GM18868 (cell line): ENCODE measurements around the gene SIM1.

ENCODE experiments used
- ATAC-seq: cut with Tn5 transposase; IDR thresholded peaks from one replicate; pipeline ENCODE4 v1.9.1; 2021; ENCODE audit warnings: mild to moderate bottlenecking, moderate library complexity; ENCODE audit not compliant: unreplicated experiment

SIM1 gene

DNA sequence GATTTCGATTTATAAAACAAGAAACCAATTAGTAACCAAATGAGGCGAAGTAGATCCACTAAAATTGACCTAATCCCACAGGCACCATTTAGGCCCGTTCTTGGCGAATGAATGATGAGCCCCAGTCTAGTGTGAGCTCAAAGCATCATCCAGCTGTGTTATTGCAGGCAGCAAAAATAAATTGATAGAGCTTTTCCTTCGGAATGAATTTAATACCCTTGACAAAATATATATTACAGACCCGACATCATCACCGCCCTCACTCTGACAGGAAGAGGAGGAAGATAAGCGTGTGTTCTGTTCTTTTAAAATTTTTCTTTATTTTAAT lies 7.8 kb downstream of the SIM1 start:
- ATAC-seq = no peak

DNA sequence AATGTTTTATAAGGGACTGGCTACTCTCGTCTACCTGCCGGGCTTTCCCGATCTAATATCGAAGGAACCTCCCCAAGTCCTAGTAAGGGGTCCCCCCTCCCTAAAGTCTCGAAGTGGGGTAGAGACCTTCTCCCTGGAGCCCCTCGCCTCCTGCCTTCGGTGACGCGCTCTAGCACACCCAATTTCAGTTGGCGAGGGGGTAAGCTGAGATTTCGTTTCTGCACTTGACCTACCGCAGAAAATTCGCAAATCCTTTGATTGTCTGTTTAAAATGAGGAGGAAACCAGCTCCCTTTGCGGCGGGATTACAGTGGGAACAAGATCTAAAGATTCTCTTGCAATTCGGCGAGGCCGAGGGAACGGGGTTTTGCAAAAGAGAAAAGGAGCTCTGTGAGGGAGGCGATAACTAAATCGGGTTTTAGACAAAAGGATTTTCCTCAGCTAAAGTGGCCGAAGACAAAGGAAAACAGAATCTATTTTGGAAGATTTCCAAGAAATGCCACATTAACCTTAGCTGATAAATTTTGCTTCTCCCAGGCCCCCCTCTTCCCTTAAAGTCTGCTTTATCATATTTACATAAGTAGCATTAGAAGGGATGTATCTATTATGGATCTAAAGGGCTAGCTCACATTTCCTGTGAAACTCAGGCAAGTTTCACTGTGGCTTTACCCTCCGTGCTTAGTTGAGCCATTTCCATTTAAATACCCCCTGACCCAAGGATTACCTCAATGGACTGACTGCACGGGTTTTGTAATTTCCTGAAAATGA lies 8.4 kb downstream of the SIM1 start:
- no peak for ATAC-seq

DNA sequence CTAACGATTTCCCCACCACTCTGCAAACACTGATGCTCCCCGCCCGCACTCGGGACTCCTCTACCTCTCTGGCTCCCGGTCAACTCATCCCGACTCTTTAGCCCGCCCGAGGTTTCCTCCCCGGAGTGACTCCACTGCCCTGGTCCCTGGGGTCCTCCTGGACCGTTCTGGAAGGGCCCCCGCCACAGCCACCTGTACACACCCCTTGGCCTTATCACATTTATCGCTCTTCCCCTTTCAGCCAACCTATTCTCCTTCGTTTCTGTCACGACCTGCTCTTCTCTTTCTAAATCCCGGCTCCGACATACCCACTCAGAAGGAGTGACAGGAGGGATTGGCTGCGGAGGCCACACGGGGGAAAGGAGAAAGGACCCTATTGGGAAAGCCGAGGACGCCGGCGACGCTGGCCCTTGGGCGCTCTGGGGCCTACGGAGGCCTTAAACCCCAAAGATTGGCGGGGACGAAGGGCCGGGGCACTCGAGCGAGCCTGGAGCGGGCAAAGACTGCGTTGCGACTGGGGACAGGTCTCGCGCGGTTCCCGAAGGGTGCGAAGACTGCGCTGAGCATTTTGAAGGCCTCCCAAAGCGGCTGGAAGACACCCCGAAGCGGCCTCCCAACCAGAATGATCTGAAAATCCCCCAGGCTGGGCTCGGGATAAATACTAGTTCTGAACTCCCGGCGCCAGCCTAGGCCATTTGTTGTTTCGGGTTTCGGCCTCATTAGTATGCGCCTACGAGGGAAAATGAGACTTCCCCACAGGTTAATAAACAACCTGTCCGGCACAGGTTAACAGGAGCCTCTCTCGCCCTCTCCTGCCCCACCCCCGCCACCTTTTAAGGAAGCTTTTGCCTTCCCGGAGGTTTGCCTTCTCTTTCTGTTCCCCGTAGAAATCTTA lies 9.2 kb downstream of the SIM1 start:
- no peak for ATAC-seq

DNA sequence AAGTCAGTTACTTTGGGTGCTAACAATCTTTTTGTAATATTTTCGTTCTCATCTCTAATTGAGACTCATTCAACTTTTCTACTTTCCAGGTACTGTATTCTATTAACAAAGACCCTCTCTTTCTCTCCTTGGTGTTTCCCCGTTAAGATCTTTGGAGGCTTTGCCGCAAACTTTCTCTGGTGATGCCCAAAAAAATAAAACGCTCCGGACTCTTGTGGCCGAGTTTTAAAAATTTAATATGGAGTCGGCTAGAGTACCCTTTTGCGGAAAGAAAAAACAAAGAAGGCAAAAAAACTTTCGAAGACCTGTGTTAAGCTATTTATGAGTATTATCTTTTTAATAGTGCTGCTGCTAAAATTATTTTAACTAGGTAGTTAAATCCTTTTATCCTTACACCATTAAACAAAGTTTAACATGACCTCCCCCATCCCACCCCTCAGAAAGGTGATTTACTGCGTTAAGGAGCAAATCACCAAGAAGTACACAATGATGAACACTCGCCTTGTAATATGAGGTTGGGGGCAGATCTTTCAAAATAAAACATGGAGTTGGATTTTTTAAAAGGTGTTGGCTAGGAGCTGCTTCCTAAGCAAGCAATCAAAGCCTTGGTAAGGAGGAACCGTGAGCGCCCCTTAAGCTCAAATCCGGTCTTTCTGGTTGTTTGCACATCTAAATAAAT lies 10.0 kb downstream of the SIM1 start:
- ATAC-seq = no peak

DNA sequence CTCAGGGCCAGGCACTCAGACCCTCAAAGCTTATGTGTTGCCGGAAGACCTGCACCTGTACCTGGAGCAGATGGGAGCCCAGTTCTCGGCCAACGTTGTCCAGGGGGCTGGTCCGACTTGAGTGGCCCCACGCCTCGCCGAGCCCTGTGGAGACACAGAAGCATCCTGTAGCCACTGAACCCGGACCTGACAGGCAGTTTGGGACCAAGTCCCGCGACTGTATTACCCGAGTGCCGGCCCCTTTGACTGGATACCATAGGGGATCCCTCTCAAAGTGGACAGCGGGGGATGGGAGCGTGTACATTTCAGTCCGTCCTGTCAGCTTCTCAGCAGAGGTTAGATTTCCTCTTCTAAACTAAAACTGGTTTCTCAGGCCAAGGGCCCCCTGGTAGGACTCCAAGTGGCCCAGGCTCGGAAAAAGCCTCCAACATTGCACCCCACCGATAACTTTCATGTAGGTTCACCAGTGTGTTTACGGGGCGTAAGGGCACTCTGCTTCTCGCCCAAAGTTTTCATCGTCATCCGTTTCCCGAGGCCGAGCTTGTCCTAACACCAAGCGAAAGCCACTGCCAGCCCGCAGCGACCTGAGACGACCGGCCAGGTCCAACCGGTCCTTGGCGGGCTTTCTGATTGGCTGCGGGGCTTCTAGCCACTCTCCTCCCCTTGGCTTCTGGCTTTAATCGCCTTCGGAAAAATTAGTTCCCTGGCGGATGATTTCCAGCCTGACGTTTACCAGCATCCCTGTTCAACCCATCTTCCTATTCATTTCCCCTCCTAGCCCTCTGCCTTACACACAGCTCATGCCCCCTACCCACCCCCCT lies 10.8 kb downstream of the SIM1 start:
- no peak for ATAC-seq

DNA sequence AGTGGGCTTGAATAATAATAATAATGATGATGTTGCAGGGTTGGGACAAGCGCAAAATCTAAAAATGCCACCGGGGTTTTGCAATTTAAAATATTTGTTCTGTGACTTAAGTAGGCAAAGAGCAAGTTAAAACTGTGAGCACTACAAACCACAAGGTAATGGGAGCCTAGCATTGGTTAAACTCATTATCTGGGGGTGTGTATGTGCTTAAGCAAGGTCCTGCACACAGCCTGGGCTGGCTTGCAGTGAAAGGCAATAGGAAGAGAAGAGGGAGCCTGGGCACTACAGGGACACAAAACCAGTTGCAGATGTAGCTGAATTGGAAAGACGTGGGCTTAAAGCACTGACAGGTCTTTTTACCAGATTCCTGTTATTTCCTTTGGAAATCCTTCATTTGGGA lies 11.7 kb downstream of the SIM1 start:
- ATAC-seq = no peak

DNA sequence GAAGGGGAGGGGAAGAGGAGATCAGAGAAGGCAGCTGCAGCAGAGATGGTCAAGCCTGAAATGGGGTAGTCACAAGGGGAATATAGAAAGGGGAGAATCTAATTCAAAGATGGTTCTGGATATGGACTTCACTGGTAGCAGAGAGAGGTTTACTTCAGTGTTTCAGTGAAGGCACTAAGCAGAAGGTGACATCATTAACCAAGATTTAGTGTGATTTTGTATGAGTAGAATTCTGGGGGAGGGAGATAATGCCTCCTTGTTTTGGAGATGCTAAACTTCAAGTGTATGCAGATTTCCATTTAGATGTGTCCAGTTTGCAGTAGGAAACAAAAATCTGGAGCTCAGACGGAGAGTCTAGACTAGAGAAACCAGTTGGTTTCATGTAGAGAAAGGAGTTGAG lies 13.1 kb downstream of the SIM1 start:
- ATAC-seq = no peak

DNA sequence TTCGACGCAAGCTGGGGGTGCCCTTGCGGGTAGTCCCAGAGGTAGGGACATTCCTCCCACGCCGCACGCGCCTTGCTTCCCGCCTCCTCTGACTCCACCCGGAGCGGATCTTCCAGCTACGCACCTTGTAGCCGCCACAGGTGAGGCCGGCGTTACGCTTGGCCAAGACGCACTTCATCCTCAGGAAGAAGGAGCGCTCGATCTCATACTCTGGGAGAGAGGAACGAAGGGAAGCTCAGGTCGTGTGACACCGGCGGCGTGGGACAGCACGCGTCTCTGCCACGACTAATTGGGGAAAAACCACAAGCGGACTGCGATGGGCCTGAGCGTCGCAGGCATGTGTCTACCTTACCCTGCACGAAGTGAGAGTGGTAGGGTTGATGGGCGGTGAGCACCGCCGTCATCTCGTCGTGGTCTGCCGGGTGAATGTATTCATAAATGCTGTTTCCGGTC lies 15.5 kb downstream of the SIM1 start:
- no peak for ATAC-seq

DNA sequence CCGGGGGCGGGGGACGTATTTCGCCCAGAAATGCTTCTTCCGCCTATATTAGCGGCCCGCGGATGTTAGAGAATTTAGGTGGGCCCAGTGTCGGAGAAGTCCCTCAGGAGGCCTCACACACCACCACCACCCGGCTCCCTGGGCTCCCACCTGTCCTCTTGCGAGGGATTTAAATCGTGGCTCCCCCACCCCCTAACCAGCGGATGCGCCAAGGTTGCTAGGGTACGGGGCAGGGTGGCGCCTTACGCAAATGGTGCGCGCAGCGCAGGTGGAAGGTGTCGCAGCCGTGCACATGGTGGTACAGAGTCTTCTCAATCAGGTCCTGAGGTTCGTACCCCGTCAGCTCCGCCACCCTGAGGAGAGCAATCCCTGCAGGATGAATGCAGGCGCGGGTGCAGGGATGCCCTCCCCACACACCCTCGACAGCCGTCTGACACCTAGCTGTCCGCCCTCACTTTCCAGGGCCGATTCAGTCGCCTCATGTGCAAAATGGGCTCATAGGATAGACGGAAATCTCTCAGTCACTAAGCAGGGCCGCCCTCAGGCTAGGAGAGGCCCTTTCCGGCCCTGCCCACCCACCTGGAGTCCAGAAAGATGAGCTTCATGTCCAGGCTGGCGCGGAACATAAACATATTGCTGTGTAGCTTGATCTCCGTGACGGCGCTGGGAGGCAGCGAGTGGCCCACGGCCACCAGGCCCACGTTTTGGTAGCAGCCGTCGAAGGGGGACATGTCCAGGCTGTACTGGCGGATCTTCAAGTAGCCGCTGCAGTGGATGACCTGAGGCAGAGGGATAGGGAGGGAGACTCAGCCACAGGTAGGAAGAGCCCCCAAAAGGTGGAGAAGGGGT lies 16.6 kb downstream of the SIM1 start:
- no peak for ATAC-seq

DNA sequence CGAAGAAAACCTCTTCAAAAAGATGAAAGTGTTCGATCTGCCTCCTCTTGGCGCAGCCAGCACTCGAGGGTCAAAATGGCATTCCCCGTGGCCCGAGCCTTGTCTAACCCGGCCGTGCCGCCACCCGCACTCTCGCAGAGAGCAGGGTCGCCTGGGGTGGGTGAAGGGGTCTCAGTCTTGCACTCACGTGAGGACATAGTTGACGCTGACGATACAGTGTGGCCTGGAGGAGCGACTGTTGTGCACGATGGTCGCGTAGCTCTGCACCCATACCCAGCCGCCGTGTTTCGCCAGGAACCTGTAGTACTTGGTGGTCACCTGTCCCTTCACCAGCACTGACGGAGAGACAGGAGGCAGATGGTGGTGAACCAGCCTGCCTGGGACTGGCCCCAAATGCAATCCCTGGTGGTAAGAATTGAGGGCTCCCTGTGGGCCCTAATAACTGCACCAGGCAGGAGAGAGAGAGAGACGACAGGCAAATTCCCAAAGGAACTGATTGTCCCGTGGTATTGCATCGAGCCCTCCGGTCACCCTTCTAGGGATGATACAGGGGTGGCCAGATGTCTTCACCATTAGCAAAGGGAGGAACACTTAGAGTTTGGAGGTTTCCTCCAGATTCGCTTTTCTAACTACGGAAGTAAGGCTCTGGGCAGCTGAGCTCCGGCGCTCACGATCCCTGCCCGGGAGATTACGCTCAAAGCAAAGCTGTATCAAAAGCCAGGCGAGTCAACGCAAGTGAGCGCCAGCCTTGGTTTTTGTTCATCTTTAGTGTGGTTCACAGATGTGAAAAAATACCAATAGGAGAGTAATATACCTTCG lies 17.4 kb downstream of the SIM1 start:
- no peak for ATAC-seq

DNA sequence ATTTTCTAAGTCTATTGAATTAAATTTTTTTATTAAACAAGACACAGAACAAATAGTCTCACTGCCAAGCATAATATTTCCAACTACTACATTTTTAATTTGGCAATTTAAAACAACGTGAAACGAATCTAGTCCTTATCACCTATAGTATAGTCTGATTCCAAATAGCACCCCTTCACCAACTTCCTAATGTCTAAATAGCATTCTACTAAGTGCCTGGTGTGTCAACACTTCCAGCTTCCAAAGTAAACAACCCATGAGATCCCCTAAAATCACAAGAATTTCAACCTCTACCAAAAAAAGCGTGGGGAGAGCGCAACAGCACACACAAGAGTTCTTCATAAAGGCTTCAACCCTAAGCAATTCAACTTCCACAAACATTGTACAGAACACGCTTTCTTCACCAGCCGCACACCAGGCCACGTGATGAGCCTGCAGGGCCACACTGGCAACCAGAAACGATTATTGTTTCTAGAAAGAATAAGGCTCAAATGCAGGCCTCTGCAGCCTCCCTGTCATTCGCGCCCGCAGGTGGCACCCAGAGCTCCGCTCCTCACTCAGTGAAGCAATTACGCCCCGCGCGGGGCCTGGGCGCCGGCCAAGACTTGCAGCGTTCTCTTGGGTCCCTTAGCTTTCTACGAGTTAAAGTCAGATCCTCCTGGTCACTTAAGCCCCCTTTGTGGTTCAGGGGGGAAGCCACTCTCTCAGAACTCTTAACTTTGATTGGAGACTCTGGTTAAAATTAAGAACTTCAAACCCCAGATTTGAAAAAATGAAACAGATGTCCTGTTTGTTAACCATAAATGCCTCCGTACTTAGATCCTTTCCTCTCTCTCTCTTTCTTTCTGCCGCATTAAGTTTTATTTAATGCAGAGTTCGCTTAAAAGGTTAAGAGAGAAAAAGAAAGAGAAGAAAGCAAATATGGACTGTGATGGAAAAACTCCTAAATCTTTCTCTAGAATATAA lies 18.3 kb downstream of the SIM1 start:
- ATAC-seq = no peak

DNA sequence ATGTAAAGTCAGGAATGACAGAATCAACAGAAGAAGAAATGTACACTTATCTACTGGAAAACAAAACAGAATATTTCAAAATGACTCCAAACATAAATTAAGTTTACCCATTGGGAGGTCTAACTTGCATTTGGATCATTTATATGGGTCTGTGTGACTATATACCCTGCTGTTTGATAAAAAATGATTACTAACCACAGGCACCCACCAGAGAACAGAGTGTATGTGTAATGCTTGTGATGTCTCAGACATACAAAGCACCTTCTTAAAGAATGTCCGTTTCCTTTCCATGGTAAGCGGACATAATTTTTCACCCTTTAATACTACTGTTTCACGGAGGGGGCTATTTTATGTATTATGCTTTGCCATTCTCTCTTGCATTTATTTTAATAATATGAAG lies 19.2 kb downstream of the SIM1 start:
- ATAC-seq = no peak

DNA sequence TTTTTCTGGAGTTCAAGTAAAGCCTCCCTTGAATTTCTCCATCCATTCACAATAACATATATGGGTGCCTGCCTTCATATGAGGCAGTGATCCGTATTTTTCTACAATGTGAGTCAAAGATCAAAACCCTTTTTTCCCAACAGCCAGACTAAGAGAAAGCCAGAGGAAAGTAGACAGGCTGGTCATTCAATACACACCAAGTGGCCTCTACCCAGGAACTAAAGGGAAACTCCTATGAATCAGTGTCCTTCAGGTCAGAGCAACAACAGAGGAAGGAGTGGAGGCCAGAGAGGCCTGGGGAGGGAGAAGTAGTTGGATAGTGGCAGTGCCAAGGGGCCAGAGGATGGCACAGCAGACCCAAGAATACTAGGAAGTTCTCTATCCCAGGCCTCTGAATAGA lies 23.8 kb downstream of the SIM1 start:
- no peak for ATAC-seq

DNA sequence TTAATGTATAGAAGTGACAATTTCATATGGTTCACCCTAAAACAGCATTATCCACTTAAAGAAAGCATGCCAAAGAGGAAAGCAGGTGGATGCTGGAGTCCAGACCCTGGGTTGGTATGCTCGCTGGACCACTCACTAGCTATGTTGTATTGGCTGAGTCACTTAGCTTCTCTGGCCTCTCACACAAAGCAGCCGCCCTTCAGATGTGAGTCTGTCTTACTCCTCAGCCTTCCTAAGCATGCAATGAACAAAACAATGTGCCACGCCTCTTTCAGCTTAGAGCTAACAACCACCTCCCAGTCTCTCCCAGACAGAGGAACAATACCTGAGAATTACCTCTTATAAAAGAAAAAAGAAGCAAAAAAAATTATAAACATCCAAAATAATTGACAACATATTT lies 29.4 kb downstream of the SIM1 start:
- ATAC-seq = no peak

DNA sequence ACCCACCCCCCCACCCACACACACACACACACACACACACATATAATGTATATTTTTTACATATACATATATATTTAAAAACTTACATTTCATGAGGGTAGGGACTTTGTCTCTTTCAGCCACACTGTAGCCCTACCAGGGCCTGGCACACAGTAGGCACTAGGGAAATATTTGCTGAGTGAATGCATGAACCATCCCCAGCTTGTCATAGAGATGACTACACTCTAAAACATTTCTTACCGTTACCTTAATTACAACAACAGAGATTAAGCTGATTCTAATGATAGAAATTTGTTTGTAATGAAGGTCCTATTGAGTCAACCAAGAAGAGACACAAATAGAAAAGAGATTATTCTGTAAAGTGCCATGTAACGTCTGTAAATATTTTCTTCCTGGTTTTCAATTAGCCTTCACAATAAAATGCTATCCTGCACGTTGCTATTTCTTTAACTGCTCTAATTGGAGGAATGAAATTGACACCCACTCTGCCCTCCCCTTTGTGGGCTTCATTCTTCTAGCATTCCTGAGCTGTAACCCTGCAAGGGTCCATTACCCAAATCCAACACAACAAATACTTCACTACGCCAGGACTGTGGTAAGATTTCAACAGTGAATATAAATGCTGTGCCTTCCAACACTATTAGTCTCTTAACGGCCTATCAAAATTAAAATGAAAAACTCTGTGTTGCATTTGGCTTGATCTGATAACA lies 30.8 kb downstream of the SIM1 start:
- no peak for ATAC-seq

DNA sequence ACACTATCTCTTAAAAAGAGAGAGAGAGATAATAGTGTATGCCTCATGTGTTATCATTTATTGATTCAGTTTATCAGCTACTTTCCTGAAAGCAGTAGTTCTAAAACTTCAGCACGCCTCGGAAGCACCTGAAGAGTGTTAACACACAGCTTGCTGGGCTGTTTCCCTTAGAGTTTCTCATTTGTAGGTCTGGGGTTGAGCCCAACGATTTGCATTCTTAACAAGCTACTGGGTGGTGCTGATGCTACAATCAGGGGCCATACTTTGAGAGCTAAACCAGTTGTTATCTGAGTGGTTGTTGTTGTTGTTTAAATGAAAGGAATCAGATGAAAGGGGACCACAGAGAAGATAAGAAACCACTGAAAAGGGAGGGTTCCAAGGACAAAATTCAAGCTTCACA lies 32.6 kb downstream of the SIM1 start:
- no peak for ATAC-seq

DNA sequence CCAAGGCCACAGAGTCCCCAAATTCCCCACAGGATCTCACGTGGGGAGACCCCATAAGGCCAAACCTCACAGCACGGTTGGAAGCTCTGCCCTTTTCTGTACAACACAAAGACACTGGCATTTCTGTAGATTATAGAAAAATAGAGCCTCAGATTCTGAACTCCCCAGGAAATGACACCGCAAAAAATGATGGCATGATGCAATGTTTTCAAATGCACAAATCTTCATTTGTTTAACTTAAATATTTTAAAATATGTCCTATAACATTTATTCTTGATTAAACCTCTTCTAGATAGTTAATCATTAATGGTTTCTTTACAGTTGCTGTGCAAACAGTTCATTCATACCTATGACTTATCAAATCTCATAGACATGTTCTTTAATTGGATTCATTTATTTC lies 33.8 kb downstream of the SIM1 start:
- ATAC-seq = no peak
